Measurements from ENCODE around the gene AP2A2.

The AP2A2 gene

GRCh38 chr11:1027483-1028290 lies 102.0 kb downstream of the AP2A2 start:
- no peak for DNase-seq (ENCODE audit: low read depth)
- TF ChIP-seq CTCF (IDR thresholded peaks at IDR 0.05; ENCODE audit: low read depth, low read length, missing control alignments) = no peak
- H3K4me3 ChIP-seq (ENCODE audit: low read depth, low read length) = no peak overlapping the region

- H3K4me3 ChIP-seq (ENCODE audit: low read depth, low read length) = no peak overlapping the region
- TF ChIP-seq CTCF (IDR thresholded peaks at IDR 0.05; ENCODE audit: low read depth, low read length, missing control alignments) = no peak
- DNase-seq (ENCODE audit: low read depth) = no peak
Measured at GRCh38 chr11:1028291-1028540, 102.5 kb downstream of the AP2A2 start.

DNA sequence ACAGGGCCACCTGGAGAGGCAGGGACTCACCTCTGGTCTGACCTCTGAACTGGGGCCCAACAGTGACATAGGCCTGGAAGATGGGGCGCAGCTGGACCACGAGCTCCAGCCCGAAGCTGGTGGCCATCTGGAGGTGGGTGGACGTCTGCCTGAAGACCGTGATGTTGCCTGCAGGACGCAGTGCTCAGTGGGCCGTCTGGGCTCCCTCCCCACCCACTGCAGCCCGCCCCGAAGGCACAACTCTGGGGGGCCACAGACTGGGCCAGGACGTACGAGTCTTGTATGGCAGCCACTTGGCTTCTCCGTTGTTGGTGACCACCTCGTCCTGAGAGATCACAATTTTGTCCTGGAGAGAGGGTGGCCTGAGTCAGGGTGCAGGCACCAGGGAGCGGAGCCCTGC lies 102.9 kb downstream of the AP2A2 start:
- TF ChIP-seq CTCF (IDR thresholded peaks at IDR 0.05; ENCODE audit: low read depth, low read length, missing control alignments) = no peak
- no peak for DNase-seq (ENCODE audit: low read depth)
- no peak overlapping the region for H3K4me3 ChIP-seq (ENCODE audit: low read depth, low read length)

DNA sequence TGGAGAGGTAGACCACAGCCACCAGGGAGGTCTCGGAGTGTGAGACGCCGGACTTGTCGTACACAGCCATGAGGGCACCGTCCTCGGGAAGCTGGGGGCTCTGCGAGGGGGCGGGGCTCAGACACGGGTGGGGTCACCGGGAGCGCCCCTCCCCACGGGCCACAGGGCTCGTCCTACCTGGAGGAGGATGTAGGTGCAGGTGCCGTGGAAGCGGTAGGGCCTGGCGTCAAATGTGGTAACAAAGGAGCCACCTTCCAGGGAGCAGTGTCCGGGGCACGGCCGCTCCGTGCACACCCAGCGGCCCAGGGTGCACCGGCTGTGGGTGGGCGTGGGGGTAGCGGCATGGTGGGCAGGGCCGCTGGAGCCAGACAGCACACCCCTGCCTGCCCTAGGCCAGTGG lies 103.4 kb downstream of the AP2A2 start:
- H3K4me3 ChIP-seq (ENCODE audit: low read depth, low read length) = no peak overlapping the region
- DNase-seq (ENCODE audit: low read depth) = no peak
- TF ChIP-seq CTCF (IDR thresholded peaks at IDR 0.05; ENCODE audit: low read depth, low read length, missing control alignments) = no peak

DNA sequence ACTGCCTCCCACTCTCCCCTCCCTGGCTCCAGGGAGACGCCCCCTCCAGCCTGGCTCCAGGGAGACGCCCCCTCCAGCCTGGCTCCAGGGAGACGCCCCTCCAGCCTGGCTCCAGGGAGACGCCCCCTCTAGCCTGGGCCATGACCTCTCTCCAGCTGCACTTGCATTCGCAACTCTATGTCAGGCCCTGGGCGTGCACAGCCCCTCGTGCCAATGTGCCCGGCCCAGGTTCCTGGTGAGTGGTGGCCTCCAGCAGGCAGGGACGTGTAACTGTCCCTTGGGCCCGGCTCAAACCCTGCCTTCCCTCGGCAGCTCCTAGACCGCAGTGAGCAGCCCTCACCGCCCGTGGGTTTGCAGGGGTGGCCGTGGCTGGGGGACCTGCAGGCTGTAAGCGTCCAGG lies 104.0 kb downstream of the AP2A2 start:
- no peak overlapping the region for H3K4me3 ChIP-seq (ENCODE audit: low read depth, low read length)
- DNase-seq (ENCODE audit: low read depth) = no peak
- no peak for TF ChIP-seq CTCF (IDR thresholded peaks at IDR 0.05; ENCODE audit: low read depth, low read length, missing control alignments)

DNA sequence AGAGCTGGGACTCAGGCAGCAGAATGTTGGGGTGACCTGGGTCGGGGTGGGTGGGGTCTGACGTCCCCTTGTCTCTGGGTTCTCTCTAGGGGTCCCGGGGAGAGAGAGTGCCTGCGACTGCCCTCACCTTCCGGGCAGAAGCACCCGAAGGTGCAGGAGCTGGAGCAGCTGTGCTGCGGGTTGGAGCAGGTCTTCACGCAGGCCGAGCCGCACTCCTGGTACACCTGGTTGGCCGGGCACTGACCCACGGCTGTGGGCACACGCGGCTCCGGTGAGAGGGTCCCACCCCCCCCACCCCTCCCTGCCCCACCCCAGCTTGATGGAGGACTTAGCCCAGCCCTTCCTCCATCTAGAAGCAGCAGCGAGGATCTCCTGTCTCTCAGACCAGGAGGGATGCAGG lies 104.4 kb downstream of the AP2A2 start:
- DNase-seq (ENCODE audit: low read depth) = no peak
- H3K4me3 ChIP-seq (ENCODE audit: low read depth, low read length) = no peak overlapping the region
- no peak for TF ChIP-seq CTCF (IDR thresholded peaks at IDR 0.05; ENCODE audit: low read depth, low read length, missing control alignments)

DNA sequence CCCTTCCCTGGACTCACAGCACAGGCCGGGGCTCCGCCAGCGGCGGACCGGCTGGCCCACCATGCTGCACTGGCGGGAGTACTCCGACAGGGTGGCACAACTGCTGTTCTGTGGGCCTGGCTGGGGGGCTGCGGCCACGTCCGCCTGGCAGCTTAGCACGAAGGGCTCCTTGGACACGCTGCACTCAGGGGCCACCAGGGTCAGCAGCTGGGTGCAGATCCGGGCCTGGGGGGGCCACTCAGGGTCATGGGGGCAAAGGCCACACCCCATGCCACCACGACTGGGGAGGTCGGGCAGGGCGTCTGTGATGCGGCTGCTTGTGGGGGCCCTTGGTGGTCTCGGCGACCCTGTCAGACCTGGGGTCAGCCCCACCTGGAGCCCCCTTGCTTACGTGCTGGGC lies 104.9 kb downstream of the AP2A2 start:
- no peak for TF ChIP-seq CTCF (IDR thresholded peaks at IDR 0.05; ENCODE audit: low read depth, low read length, missing control alignments)
- no peak overlapping the region for H3K4me3 ChIP-seq (ENCODE audit: low read depth, low read length)
- DNase-seq (ENCODE audit: low read depth) = no peak
